Right lobe of liver (tissue), 6 donors: Measurements from ENCODE around the gene AKTIP. TPM values are rescaled to one million over a fixed set of nuclear protein-coding genes. Genes with fewer than 3 reads are reported as not detected.

Experiments used
- ATAC-seq, 4 donors: fragments of 200-7000 bp; cut with Tn5 transposase; one replicate each; pipeline ENCODE4 v1.9.1; 2020; ENCODE audit warnings: mild to moderate bottlenecking in 4 of 4, moderate library complexity in 4 of 4
- DNase-seq, 3 donors: peaks; one replicate each; pipeline ENCODE4 v3.0.0-alpha.2; 2020
- H3K27ac ChIP-seq, 3 donors: fragments of 200-600 bp; one replicate each; pipeline ENCODE4 v1.8.0; 2022
- H3K27me3 ChIP-seq, 2 donors: fragments of 200-600 bp; one replicate each; pipeline ENCODE4 v1.8.0; 2022
- H3K36me3 ChIP-seq, 4 donors: fragments of 200-600 bp; sonication (generic) in 1 of 4; one replicate each; pipeline versions ENCODE4 v1.5.1 to v1.8.0; 2017 to 2022; ENCODE audit warnings: control low read depth in 1 of 4
- H3K4me1 ChIP-seq, 4 donors: fragments of 200-600 bp; sonication (generic) in 1 of 4; one replicate each; pipeline versions ENCODE4 v1.5.1 to v1.8.0; 2017 to 2022; ENCODE audit warnings: control low read depth in 1 of 4
- H3K4me3 ChIP-seq, 3 donors: fragments of 200-600 bp; one replicate each; pipeline ENCODE4 v1.8.0; 2022
- H3K9me3 ChIP-seq, 4 donors: fragments of 200-600 bp; sonication (generic) in 1 of 4; one replicate each; pipeline versions ENCODE4 v1.5.1 to v1.8.0; 2017 to 2022; ENCODE audit warnings: control low read depth in 1 of 4
- CTCF ChIP-seq, 4 donors: fragments of 200-600 bp in 3 of 4; fragments of 450-650 bp in 1 of 4; IDR thresholded peaks; one replicate each; pipeline versions ENCODE4 v1.5.1 to v1.8.0; 2016 to 2022; ENCODE audit warnings: antibody characterized with exemption in 4 of 4, mild to moderate bottlenecking in 2 of 4
- POLR2A ChIP-seq: fragments of 450-650 bp; IDR thresholded peaks from one replicate; pipeline ENCODE4 v1.6.1; 2017; ENCODE audit warnings: antibody characterized with exemption, mild to moderate bottlenecking
- WGBS: methylation state at CpG from one replicate; pipeline ENCODE4 v1.1.6; 2018; ENCODE audit warnings: low coverage, low lambda C conversion rate; ENCODE audit not compliant: insufficient coverage; ENCODE audit errors: missing lambda C conversion rate; 5-methylcytosine and 5-hydroxymethylcytosine counted together
- intact Hi-C, 2 donors: fragments of 100-400 bp; cut with DNase I; formaldehyde crosslinking; loops; one replicate each; pipeline versions ENCODE4 v1.11.2 to v1.14.1; 2022
- small RNA-seq, 2 experiments: library from RNA; depleted of rRNA; stranded (forward); fragments of <200 nt; gene quantifications; one replicate each; pipeline ENCODE3, GENCODE V24; 2016
- total RNA-seq, 6 experiments: library from RNA; depleted of rRNA in 2 of 6; stranded (reverse); fragments of >200 nt in 2 of 6; fragmentation: NEBNext Ultra II Directional in 3 of 6; extraction: Animal tissue kit (Norgen Biotek cat#: 25700) in 3 of 6; gene quantifications; one replicate each; pipeline versions ENCODE4 v1.1.0 to v1.2.4, GENCODE V29; 2016 to 2023
- donor health status: DM: no; HTN: yes; CAD: no.
- donor health status: DM: no; HTN: no; CAD: no.
- donor health status: DM: no; HTN: no; CAD: no.
- donor health status: DM: no; HTN: yes; CAD: no.
- donor health status: DM: no; HTN: yes; CAD: no.

Gene AKTIP
- total RNA-seq, 6 experiments from 2014 or later, result 23.3 to 42.4 (median 26.5) TPM

DNA sequence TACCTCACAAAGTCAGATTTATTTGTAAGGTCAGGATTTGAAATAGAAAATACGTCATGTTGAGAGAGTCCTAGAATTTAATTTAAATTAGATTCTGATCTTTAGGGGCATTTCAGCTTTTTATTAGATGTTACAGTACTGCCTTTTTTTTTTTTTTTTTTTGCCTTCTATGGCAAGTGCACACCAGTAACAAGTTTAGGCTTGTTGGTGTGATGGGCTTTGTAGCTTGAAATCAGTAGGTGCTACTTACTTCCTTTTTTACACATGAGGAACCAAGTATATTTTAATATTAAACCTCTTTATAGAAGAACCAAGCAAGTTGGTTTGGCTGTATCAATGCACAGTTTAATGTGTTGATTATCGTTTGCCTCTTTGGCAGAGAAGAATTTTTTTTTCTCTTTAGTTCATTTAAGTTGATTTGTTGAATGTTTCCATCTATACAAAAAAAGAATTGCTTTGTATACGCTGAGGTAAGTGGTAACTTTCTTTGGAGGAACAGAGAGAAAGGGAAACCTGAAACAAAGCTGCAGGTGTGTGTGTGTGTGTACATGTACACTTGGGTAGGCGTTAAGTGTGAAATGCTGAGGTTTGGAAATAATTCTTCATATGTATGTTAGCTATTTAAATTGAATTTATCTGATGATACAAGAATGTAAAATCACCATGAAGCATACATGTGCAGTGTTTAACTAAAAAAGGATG, 53.0 kb downstream of the AKTIP start:
- Histone ChIP-seq H3K4me3 (no peak overlapping the region), H3K36me3 (peaks cover 0 to 71% (median 21%) of the 10 kb centered on the region in 4 donors), H3K27me3 (no peaks in the 10 kb centered on the region), H3K9me3 (no peaks in the 10 kb centered on the region), H3K27ac (no peak overlapping the region), H3K4me1 (no peaks in the 10 kb centered on the region)
- TF ChIP-seq POLR2A, result no peak
- TF ChIP-seq CTCF (IDR thresholded peaks at IDR 0.05), result no peak
- ATAC-seq (no peak), DNase-seq (no peak)
- WGBS, result 68% methylated on average over 4 of the region's 4 CpGs
- intact Hi-C loops, result no loop called here

DNA sequence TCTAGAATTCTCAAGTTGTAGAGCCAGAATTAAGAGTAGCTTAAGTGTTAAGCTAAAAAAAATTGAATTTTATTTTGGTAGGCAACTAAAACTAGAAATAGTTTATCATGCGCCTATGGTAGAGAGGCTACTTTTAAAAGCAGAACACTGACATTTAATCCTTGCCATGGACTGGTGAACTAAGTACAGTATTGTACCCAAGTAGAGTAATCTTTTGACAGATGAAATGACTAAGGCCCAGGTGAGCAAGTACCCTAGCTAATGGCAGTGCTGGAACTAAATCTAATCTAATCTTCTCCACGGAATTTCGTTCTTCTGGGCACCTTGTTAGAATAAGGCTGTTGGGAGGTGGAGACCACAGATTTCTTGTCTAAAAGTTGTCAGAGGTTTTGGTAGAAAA, 56.9 kb downstream of the AKTIP start:
- H3K36me3 ChIP-seq, result peaks cover 0 to 67% (median 12%) of the 10 kb centered on the region in 4 donors
- no peak for TF ChIP-seq CTCF (IDR thresholded peaks at IDR 0.05)
- TF ChIP-seq POLR2A, result no peak
- no peak overlapping the region for H3K4me3 ChIP-seq
- intact Hi-C loops, result no loop called here
- H3K4me1 ChIP-seq, result no peaks in the 10 kb centered on the region
- DNase-seq (no peak), ATAC-seq (no peak)
- H3K27ac ChIP-seq, result no peak overlapping the region
- 94% methylated on average over 3 of the region's 3 CpGs for WGBS
- H3K27me3 ChIP-seq, result no peaks in the 10 kb centered on the region
- no peaks in the 10 kb centered on the region for H3K9me3 ChIP-seq

- Histone ChIP-seq H3K36me3 (peaks cover 0 to 65% (median 12%) of the 10 kb centered on the region in 4 donors), H3K9me3 (no peaks in the 10 kb centered on the region), H3K4me1 (no peaks in the 10 kb centered on the region), H3K27ac (no peak overlapping the region), H3K27me3 (no peaks in the 10 kb centered on the region), H3K4me3 (no peak overlapping the region)
- DNase-seq (no peak), ATAC-seq (peak in 1 of 4 donors; percentile 21)
- TF ChIP-seq CTCF (IDR thresholded peaks at IDR 0.05) (no peak), POLR2A (no peak)
- WGBS, result 89% methylated on average over 5 of the region's 5 CpGs
- intact Hi-C loops, result no loop called here
Measured at GRCh38 chr16:53445534-53445933, 57.5 kb downstream of the AKTIP start.

Small RNA genes within 50 kb of the gene (small RNA-seq; reads per million reads assigned to genes)
- gene RNU6-1153P, result 0 reads per million in 2 experiments

Other genes starting within 250 kb of the AKTIP start
- gene RBL2, start 68.7 kb downstream of the AKTIP start, total RNA-seq, result 10 to 100 TPM; 26.3 to 63.1 (median 38.8) TPM
- gene RPGRIP1L, start 200.7 kb upstream of the AKTIP start, total RNA-seq, result 1 to 10 TPM in 4 of 6 experiments, under 1 TPM in 2; 0.86 to 2.0 (median 1.3) TPM
- gene FTO, start 200.9 kb upstream of the AKTIP start, total RNA-seq, result 10 to 100 TPM; 28.9 to 51.6 (median 33.6) TPM